CD8-positive, alpha-beta memory T cell (primary cell): ENCODE measurements around the gene MYOC. TPM values are rescaled to one million over a fixed set of nuclear protein-coding genes. Genes with fewer than 3 reads are reported as not detected.
"Not testable (repeated sequence)": the region's sequence is repeated elsewhere in the genome, so short reads cannot be mapped to it uniquely, and the experiment has no call there.

ENCODE experiments used
- CTCF ChIA-PET: fragments of 350-600 bp; sonication (Branson Sonifier 250); formaldehyde crosslinking; loops from one replicate; lab custom pipeline; 2021; ENCODE audit warnings: antibody characterized with exemption; lab: Charles Lee
- POLR2A ChIA-PET: fragments of 350-600 bp; sonication (Branson Sonifier 250); formaldehyde crosslinking; loops from one replicate; lab custom pipeline; 2021; ENCODE audit warnings: antibody characterized with exemption; lab: Charles Lee
- DNase-seq, 5 donors: peaks; one replicate each; pipeline versions ENCODE4 v3.0.0 to v3.0.0-alpha.2; 2020 to 2022; ENCODE audit warnings: mixed read lengths in 1 of 5
- H3K27ac ChIP-seq: one replicate; pipeline ENCODE4 v1.7.0; 2013; ENCODE audit warnings: low read depth, mild to moderate bottlenecking, low read length, moderate library complexity
- H3K27me3 ChIP-seq: 2 replicates; pipeline ENCODE4 v1.7.0; 2013; ENCODE audit warnings: low read length, mild to moderate bottlenecking; ENCODE audit not compliant: insufficient read depth, poor library complexity, severe bottlenecking
- H3K36me3 ChIP-seq: 2 replicates; pipeline ENCODE4 v1.7.0; 2013; ENCODE audit warnings: mild to moderate bottlenecking, low read length, moderate library complexity; ENCODE audit not compliant: insufficient read depth
- H3K4me1 ChIP-seq: 2 replicates; pipeline ENCODE4 v1.7.0; 2013; ENCODE audit warnings: mild to moderate bottlenecking, low read length, moderate library complexity; ENCODE audit not compliant: insufficient read depth
- H3K4me3 ChIP-seq: 2 replicates; pipeline ENCODE4 v1.7.0; 2013; ENCODE audit warnings: mild to moderate bottlenecking, low read length
- H3K9me3 ChIP-seq: 2 replicates; pipeline ENCODE4 v1.7.0; 2013; ENCODE audit warnings: mild to moderate bottlenecking, low read length
- H3K27ac Mint-ChIP-seq, 8 donors: one replicate each; pipeline ENCODE4 v1.8.0; 2020 to 2021; ENCODE audit warnings: mixed read lengths in 8 of 8, mild to moderate bottlenecking in 6 of 8, inconsistent platforms in 3 of 8, moderate library complexity in 3 of 8
- H3K27me3 Mint-ChIP-seq, 2 donors: one replicate each; pipeline ENCODE4 v1.8.0; 2020 to 2021; ENCODE audit warnings: mixed read lengths in 2 of 2, mild to moderate bottlenecking in 1 of 2, moderate library complexity in 1 of 2
- H3K36me3 Mint-ChIP-seq, 3 donors: one replicate each; pipeline ENCODE4 v1.8.0; 2020 to 2021; ENCODE audit warnings: mixed read lengths in 3 of 3, inconsistent platforms in 1 of 3, mild to moderate bottlenecking in 1 of 3
- H3K4me1 Mint-ChIP-seq, 3 donors: one replicate each; pipeline ENCODE4 v1.8.0; 2020 to 2021; ENCODE audit warnings: mixed read lengths in 3 of 3, inconsistent platforms in 1 of 3, mild to moderate bottlenecking in 1 of 3
- H3K4me3 Mint-ChIP-seq, 7 donors: one replicate each; pipeline ENCODE4 v1.8.0; 2020 to 2021; ENCODE audit warnings: mixed read lengths in 7 of 7, mild to moderate bottlenecking in 6 of 7, moderate library complexity in 4 of 7, inconsistent platforms in 2 of 7
- H3K9me3 Mint-ChIP-seq, 5 donors: one replicate each; pipeline ENCODE4 v1.8.0; 2020 to 2022; ENCODE audit warnings: mixed read lengths in 5 of 5, mild to moderate bottlenecking in 3 of 5, moderate library complexity in 2 of 5, inconsistent platforms in 1 of 5
- polyA plus RNA-seq: library from polyadenylated mRNA; unstranded; fragments of 300-500 nt; fragmentation: Illumina TruSeq; gene quantifications from one replicate; pipeline ENCODE4 v1.2.3, GENCODE V29; 2021
- total RNA-seq, 2 experiments: library from RNA; stranded (reverse); gene quantifications; one replicate each; pipeline ENCODE4 v1.2.3, GENCODE V29; 2021

MYOC gene
- total and polyA plus RNA-seq, 3 experiments from 2014 or later = not detected

- H3K36me3 Mint-ChIP-seq = no peaks in the 10 kb centered on the region
- Histone ChIP-seq H3K9me3 (no peaks in the 10 kb centered on the region), H3K36me3 (no peaks in the 10 kb centered on the region), H3K27ac (no peak overlapping the region), H3K4me1 (no peaks in the 10 kb centered on the region), H3K4me3 (no peak overlapping the region), H3K27me3 (peaks cover 3% of the 10 kb centered on the region)
- H3K4me1 Mint-ChIP-seq = no peaks in the 10 kb centered on the region
- DNase-seq = no peak
- no peak overlapping the region for H3K27ac Mint-ChIP-seq
- H3K27me3 Mint-ChIP-seq = peaks cover 6 to 36% of the 10 kb centered on the region in 2 donors
- no peaks in the 10 kb centered on the region for H3K9me3 Mint-ChIP-seq
- CTCF ChIA-PET = interaction anchor here (0.9 kb wide), 1 partner anchor 19 kb away, joined by 3 read pairs; no protein-coding TSS in a partner anchor
- POLR2A ChIA-PET = no interaction called here
- no peak overlapping the region for H3K4me3 Mint-ChIP-seq
Observed at GRCh38 chr1:171635661-171636060, 16.8 kb downstream of the MYOC start.

GRCh38 chr1:171628225-171628624, 24.3 kb downstream of the MYOC start:
- H3K27me3 ChIP-seq = no peaks in the 10 kb centered on the region
- H3K4me3 Mint-ChIP-seq = no peak overlapping the region
- POLR2A ChIA-PET = no interaction called here
- no peak overlapping the region for H3K27ac ChIP-seq
- H3K27ac Mint-ChIP-seq = no peak overlapping the region
- H3K27me3 Mint-ChIP-seq = peaks cover 15 to 53% of the 10 kb centered on the region in 2 donors
- DNase-seq = no peak
- H3K9me3 ChIP-seq = no peaks in the 10 kb centered on the region
- no peaks in the 10 kb centered on the region for H3K36me3 ChIP-seq
- CTCF ChIA-PET = no interaction called here
- H3K4me3 ChIP-seq = no peak overlapping the region
- no peaks in the 10 kb centered on the region for H3K36me3 Mint-ChIP-seq
- no peaks in the 10 kb centered on the region for H3K4me1 Mint-ChIP-seq
- no peaks in the 10 kb centered on the region for H3K9me3 Mint-ChIP-seq
- no peaks in the 10 kb centered on the region for H3K4me1 ChIP-seq

GRCh38 chr1:171627020-171627419, 25.5 kb downstream of the MYOC start:
- Histone ChIP-seq H3K27ac (no peak overlapping the region), H3K27me3 (no peaks in the 10 kb centered on the region), H3K4me1 (no peaks in the 10 kb centered on the region), H3K9me3 (no peaks in the 10 kb centered on the region), H3K4me3 (no peak overlapping the region), H3K36me3 (no peaks in the 10 kb centered on the region)
- H3K9me3 Mint-ChIP-seq = no peaks in the 10 kb centered on the region
- peaks cover 15 to 47% of the 10 kb centered on the region in 2 donors for H3K27me3 Mint-ChIP-seq
- ChIA-PET POLR2A (no interaction called here), CTCF (no interaction called here)
- no peak overlapping the region for H3K4me3 Mint-ChIP-seq
- H3K36me3 Mint-ChIP-seq = no peaks in the 10 kb centered on the region
- no peak overlapping the region for H3K27ac Mint-ChIP-seq
- DNase-seq = no peak
- H3K4me1 Mint-ChIP-seq = no peaks in the 10 kb centered on the region

- Mint-ChIP-seq H3K27ac (no peak overlapping the region), H3K4me3 (no peak overlapping the region), H3K4me1 (no peaks in the 10 kb centered on the region), H3K36me3 (no peaks in the 10 kb centered on the region), H3K27me3 (peaks cover 6 to 36% of the 10 kb centered on the region in 2 donors), H3K9me3 (no peaks in the 10 kb centered on the region)
- Histone ChIP-seq H3K27me3 (no peaks in the 10 kb centered on the region), H3K36me3 (no peaks in the 10 kb centered on the region), H3K9me3 (no peaks in the 10 kb centered on the region), H3K4me1 (no peaks in the 10 kb centered on the region), H3K27ac (no peak overlapping the region), H3K4me3 (no peak overlapping the region)
- POLR2A ChIA-PET = no interaction called here
- DNase-seq = no peak
- CTCF ChIA-PET = no interaction called here
Observed at GRCh38 chr1:171625225-171625624, 27.3 kb downstream of the MYOC start.

- ChIA-PET CTCF (no interaction called here), POLR2A (no interaction called here)
- peaks cover 2 to 24% of the 10 kb centered on the region in 2 donors for H3K27me3 Mint-ChIP-seq
- H3K27me3 ChIP-seq = no peaks in the 10 kb centered on the region
- no peaks in the 10 kb centered on the region for H3K36me3 Mint-ChIP-seq
- no peak overlapping the region for H3K27ac ChIP-seq
- no peak overlapping the region for H3K4me3 Mint-ChIP-seq
- no peak overlapping the region for H3K27ac Mint-ChIP-seq
- no peaks in the 10 kb centered on the region for H3K36me3 ChIP-seq
- H3K4me1 ChIP-seq = no peaks in the 10 kb centered on the region
- DNase-seq = no peak
- H3K9me3 Mint-ChIP-seq = no peaks in the 10 kb centered on the region
- no peaks in the 10 kb centered on the region for H3K9me3 ChIP-seq
- H3K4me3 ChIP-seq = no peak overlapping the region
- H3K4me1 Mint-ChIP-seq = no peaks in the 10 kb centered on the region
Observed at GRCh38 chr1:171623651-171624331, 28.7 kb downstream of the MYOC start.

GRCh38 chr1:171622152-171622462, 30.4 kb downstream of the MYOC start, which contains the start of gene MYOCOS:
Gene MYOCOS, plus strand, starts transcription at chr1:171622243. Its CDS starts 1,641 bp downstream, at chr1:171623884.
- H3K4me1 Mint-ChIP-seq = no peaks in the 10 kb centered on the region
- POLR2A ChIA-PET = no interaction called here

GRCh38 chr1:171616586-171616985, 35.9 kb downstream of the MYOC start:
- no peaks in the 10 kb centered on the region for H3K4me1 Mint-ChIP-seq
- ChIA-PET POLR2A (no interaction called here), CTCF (no interaction called here)
- H3K27ac ChIP-seq = no peak overlapping the region
- H3K36me3 Mint-ChIP-seq = no peaks in the 10 kb centered on the region
- no peak overlapping the region for H3K4me3 Mint-ChIP-seq
- H3K27me3 ChIP-seq = no peaks in the 10 kb centered on the region
- no peaks in the 10 kb centered on the region for H3K36me3 ChIP-seq
- no peaks in the 10 kb centered on the region for H3K9me3 ChIP-seq
- no peaks in the 10 kb centered on the region for H3K9me3 Mint-ChIP-seq
- no peak for DNase-seq
- H3K27ac Mint-ChIP-seq = no peak overlapping the region
- H3K4me3 ChIP-seq = no peak overlapping the region
- no peaks in the 10 kb centered on the region for H3K4me1 ChIP-seq
- peaks cover 1 to 6% of the 10 kb centered on the region in 2 donors for H3K27me3 Mint-ChIP-seq

More at GRCh38 chr1:171622152-171622462, 30.4 kb downstream of the MYOC start, which contains the start of gene MYOCOS:
- no peak within 1 kb of the TSS for H3K27ac ChIP-seq
- no peak within 1 kb of the TSS for H3K4me3 ChIP-seq
- H3K27me3 Mint-ChIP-seq = peaks cover 1 to 21% of the 10 kb centered on the region in 2 donors
- H3K9me3 Mint-ChIP-seq = no peaks in the 10 kb centered on the region
- H3K27me3 ChIP-seq = no peaks in the 10 kb centered on the region
- no peak for DNase-seq
- no peaks in the 10 kb centered on the region for H3K36me3 Mint-ChIP-seq
- no peak within 1 kb of the TSS for H3K27ac Mint-ChIP-seq
- CTCF ChIA-PET = no interaction called here
- H3K4me3 Mint-ChIP-seq = no peak within 1 kb of the TSS
- no peaks in the 10 kb centered on the region for H3K9me3 ChIP-seq
- H3K36me3 ChIP-seq = no peaks in the 10 kb centered on the region
- no peaks in the 10 kb centered on the region for H3K4me1 ChIP-seq

GRCh38 chr1:171615122-171615906, 37.2 kb downstream of the MYOC start:
- H3K27ac ChIP-seq, CTCF ChIA-PET, H3K4me3 ChIP-seq, H3K9me3 Mint-ChIP-seq, H3K36me3 ChIP-seq, H3K27ac Mint-ChIP-seq, H3K4me3 Mint-ChIP-seq, H3K27me3 Mint-ChIP-seq, H3K4me1 Mint-ChIP-seq, DNase-seq, POLR2A ChIA-PET, H3K27me3 ChIP-seq, H3K9me3 ChIP-seq, H3K36me3 Mint-ChIP-seq, H3K4me1 ChIP-seq: not testable (repeated sequence)
